Right lobe of liver (tissue), 6 donors: ENCODE results near the gene HPN. TPM values are rescaled to one million over a fixed set of nuclear protein-coding genes. Genes with fewer than 3 reads are reported as not detected.

Experiments used
- ATAC-seq, 4 donors: fragments of 200-7000 bp; cut with Tn5 transposase; one replicate each; pipeline ENCODE4 v1.9.1; 2020; ENCODE audit warnings: mild to moderate bottlenecking in 4 of 4, moderate library complexity in 4 of 4
- DNase-seq, 3 donors: peaks; one replicate each; pipeline ENCODE4 v3.0.0-alpha.2; 2020
- H3K27ac ChIP-seq, 3 donors: fragments of 200-600 bp; one replicate each; pipeline ENCODE4 v1.8.0; 2022
- H3K27me3 ChIP-seq, 2 donors: fragments of 200-600 bp; one replicate each; pipeline ENCODE4 v1.8.0; 2022
- H3K36me3 ChIP-seq, 4 donors: fragments of 200-600 bp; sonication (generic) in 1 of 4; one replicate each; pipeline versions ENCODE4 v1.5.1 to v1.8.0; 2017 to 2022; ENCODE audit warnings: control low read depth in 1 of 4
- H3K4me1 ChIP-seq, 4 donors: fragments of 200-600 bp; sonication (generic) in 1 of 4; one replicate each; pipeline versions ENCODE4 v1.5.1 to v1.8.0; 2017 to 2022; ENCODE audit warnings: control low read depth in 1 of 4
- H3K4me3 ChIP-seq, 3 donors: fragments of 200-600 bp; one replicate each; pipeline ENCODE4 v1.8.0; 2022
- H3K9me3 ChIP-seq, 4 donors: fragments of 200-600 bp; sonication (generic) in 1 of 4; one replicate each; pipeline versions ENCODE4 v1.5.1 to v1.8.0; 2017 to 2022; ENCODE audit warnings: control low read depth in 1 of 4
- POLR2A ChIP-seq: fragments of 450-650 bp; IDR thresholded peaks from one replicate; pipeline ENCODE4 v1.6.1; 2017; ENCODE audit warnings: antibody characterized with exemption, mild to moderate bottlenecking
- WGBS: methylation state at CpG from one replicate; pipeline ENCODE4 v1.1.6; 2018; ENCODE audit warnings: low coverage, low lambda C conversion rate; ENCODE audit not compliant: insufficient coverage; ENCODE audit errors: missing lambda C conversion rate; 5-methylcytosine and 5-hydroxymethylcytosine counted together
- intact Hi-C, 2 donors: fragments of 100-400 bp; cut with DNase I; formaldehyde crosslinking; loops; one replicate each; pipeline versions ENCODE4 v1.11.2 to v1.14.1; 2022
- total RNA-seq, 6 experiments: library from RNA; depleted of rRNA in 2 of 6; stranded (reverse); fragments of >200 nt in 2 of 6; fragmentation: NEBNext Ultra II Directional in 3 of 6; extraction: Animal tissue kit (Norgen Biotek cat#: 25700) in 3 of 6; gene quantifications; one replicate each; pipeline versions ENCODE4 v1.1.0 to v1.2.4, GENCODE V29; 2016 to 2023
- TF ChIP-seq, protein P1 (sequence below), 4 donors: fragments of 200-600 bp in 3 of 4; fragments of 450-650 bp in 1 of 4; IDR thresholded peaks; one replicate each; pipeline versions ENCODE4 v1.5.1 to v1.8.0; 2016 to 2022; ENCODE audit warnings: antibody characterized with exemption in 4 of 4, mild to moderate bottlenecking in 2 of 4
- donor health status: DM: no; HTN: yes; CAD: no.
- donor health status: DM: no; HTN: no; CAD: no.
- donor health status: DM: no; HTN: no; CAD: no.
- donor health status: DM: no; HTN: yes; CAD: no.
- donor health status: DM: no; HTN: yes; CAD: no.

Gene HPN
- total RNA-seq, 6 experiments from 2014 or later: 285 to 486 (median 374) TPM

DNA sequence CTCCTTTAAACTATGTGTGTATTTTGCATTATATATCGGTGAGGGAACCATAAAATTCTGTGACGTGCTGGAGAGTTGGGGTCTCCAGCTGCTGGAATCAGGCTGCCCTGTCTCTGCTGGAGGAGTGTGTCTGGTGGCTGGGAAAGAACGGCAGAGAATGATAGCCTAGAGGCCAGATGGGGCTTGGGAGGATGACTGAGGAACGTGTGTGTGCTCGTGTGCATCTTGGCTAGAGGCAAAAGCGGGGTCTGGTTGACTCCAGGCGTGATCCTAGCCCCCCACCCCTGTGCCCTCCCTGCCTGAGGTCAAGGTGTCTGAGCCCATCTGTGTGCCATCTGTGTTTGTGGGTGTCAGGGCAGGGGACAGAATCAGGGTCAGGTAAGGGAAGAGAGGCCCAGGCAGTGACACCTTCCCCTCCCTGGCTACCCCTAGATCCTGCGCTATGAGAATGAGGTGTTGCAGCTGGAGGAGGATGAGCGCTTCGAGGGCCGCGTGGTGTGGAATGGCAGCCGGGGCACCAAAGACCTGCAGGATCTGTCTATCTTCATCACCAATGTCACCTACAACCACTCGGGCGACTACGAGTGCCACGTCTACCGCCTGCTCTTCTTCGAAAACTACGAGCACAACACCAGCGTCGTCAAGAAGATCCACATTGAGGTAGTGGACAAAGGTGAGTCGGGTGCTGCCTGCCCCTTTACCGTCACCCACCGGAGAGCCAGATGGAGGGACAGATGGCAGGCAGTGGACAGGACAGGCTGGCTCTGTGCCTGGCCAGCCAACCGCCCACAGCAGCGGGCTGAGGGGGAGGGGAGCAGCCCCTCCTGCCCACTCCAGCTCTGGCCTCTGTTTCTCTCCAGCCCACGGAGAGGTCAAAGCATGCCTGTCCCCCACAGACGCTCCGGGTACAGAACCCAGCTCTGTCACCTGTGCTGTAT is 8.2 kb upstream of the HPN start:
- Histone ChIP-seq H3K36me3 (peaks cover 0 to 2% (median 0%) of the 10 kb centered on the region in 4 donors), H3K4me3 (no peak overlapping the region), H3K4me1 (peaks cover 0 to 11% (median 0%) of the 10 kb centered on the region in 4 donors), H3K27ac (no peak overlapping the region), H3K9me3 (no peaks in the 10 kb centered on the region), H3K27me3 (no peaks in the 10 kb centered on the region)
- intact Hi-C loops: no loop called here
- DNase-seq (no peak), ATAC-seq (no peak)
- TF ChIP-seq POLR2A: no peak
- TF ChIP-seq, protein P1, sequence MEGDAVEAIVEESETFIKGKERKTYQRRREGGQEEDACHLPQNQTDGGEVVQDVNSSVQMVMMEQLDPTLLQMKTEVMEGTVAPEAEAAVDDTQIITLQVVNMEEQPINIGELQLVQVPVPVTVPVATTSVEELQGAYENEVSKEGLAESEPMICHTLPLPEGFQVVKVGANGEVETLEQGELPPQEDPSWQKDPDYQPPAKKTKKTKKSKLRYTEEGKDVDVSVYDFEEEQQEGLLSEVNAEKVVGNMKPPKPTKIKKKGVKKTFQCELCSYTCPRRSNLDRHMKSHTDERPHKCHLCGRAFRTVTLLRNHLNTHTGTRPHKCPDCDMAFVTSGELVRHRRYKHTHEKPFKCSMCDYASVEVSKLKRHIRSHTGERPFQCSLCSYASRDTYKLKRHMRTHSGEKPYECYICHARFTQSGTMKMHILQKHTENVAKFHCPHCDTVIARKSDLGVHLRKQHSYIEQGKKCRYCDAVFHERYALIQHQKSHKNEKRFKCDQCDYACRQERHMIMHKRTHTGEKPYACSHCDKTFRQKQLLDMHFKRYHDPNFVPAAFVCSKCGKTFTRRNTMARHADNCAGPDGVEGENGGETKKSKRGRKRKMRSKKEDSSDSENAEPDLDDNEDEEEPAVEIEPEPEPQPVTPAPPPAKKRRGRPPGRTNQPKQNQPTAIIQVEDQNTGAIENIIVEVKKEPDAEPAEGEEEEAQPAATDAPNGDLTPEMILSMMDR (IDR thresholded peaks at IDR 0.05): no peak
- 88% methylated on average over 12 of the region's 30 CpGs for WGBS

DNA sequence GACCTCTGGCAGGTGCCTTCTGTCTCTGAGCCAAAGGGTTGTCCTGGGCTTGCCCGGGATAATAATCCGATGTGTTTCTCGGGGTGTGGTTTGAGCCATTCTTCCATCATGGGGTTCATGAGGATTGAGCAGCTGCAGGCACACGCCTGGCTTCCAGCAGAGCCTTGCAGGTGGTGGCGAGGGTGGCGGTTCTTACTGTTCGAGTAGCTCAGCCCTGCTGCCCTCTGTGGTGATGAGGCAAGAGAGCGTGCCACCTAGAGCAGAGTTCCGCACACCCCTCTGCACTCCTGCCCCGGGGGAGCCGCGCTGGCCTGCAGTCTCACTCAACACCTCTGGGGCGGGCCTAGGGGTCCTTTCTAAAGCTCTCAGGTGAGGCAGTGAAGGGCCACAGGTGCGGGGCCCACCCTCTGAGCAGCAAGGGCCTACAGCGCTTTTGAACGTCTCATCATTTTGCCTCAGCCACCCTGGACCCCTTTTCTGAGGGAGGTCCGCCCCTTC is 7.5 kb upstream of the HPN start:
- Histone ChIP-seq H3K36me3 (peaks cover 0 to 2% (median 0%) of the 10 kb centered on the region in 4 donors), H3K27ac (no peak overlapping the region), H3K9me3 (no peaks in the 10 kb centered on the region), H3K4me3 (no peak overlapping the region), H3K27me3 (no peaks in the 10 kb centered on the region), H3K4me1 (peaks cover 0 to 17% (median 0%) of the 10 kb centered on the region in 4 donors)
- WGBS: no CpG with 5 or more reads among the region's 17 CpGs
- DNase-seq (no peak), ATAC-seq (no peak)
- no peak for TF ChIP-seq POLR2A
- TF ChIP-seq, protein P1 (IDR thresholded peaks at IDR 0.05): no peak
- intact Hi-C loops: no loop called here

- Histone ChIP-seq H3K36me3 (peaks cover 0 to 2% (median 0%) of the 10 kb centered on the region in 4 donors), H3K27ac (no peak overlapping the region), H3K4me3 (no peak overlapping the region), H3K27me3 (no peaks in the 10 kb centered on the region), H3K9me3 (no peaks in the 10 kb centered on the region), H3K4me1 (peaks cover 0 to 25% (median 2%) of the 10 kb centered on the region in 4 donors)
- DNase-seq: no peak
- intact Hi-C loops: no loop called here
- no peak for ATAC-seq
- TF ChIP-seq, protein P1 (IDR thresholded peaks at IDR 0.05): no peak
- TF ChIP-seq POLR2A: no peak
- WGBS: 73% methylated on average over 11 of the region's 17 CpGs
Measured at GRCh38 chr19:35034588-35035382, 6.7 kb upstream of the HPN start.

DNA sequence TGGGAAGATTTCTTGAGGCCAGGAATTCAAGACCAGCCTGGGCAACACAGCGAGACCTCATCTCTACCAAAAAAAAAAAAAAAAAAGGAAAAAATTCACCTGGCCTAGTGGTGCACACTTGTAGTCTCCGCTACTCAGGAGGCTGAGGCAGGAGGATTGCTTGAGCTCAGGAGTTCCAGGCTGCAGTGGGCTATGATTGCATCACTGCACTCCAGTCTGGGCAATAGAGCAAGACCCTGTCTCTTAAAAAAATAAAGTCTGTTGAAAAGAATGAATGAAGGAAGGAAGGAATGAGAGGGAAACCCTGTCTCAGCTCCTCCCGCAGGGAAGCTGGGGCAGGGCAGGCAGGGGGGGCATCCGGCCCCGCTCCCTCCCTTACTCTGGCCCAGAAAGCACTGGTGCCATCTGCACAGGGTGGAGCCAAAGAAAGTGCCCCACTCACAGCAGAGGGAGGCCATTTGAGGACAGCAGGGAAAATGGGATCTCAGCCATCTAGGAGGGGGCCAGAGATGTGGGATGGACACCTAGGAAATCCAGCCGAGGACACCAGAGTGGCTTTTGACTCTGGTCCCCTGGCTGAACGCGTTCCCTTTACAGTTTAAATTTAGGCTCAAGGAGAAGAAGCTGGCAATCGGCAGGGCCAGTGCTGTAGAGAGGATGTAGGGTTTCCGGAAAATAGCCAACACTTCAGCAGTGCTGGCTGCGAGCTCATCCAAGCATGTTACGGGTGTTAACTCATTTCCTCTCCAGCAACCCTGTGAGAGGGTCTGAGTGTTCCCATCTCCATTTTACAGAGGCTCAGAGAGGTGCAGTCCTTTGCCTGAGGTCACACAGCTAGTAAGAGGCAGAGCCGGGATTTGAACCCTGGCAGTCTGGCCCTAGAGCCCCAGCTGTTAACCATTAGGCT is 3.6 kb upstream of the HPN start:
- no peak for DNase-seq
- peaks cover 0 to 2% (median 0%) of the 10 kb centered on the region in 4 donors for H3K36me3 ChIP-seq
- intact Hi-C loops: no loop called here
- no peak for ATAC-seq
- H3K4me3 ChIP-seq: no peak overlapping the region
- no peaks in the 10 kb centered on the region for H3K27me3 ChIP-seq
- H3K4me1 ChIP-seq: peaks cover 0 to 34% (median 10%) of the 10 kb centered on the region in 4 donors
- WGBS: 61% methylated on average over 5 of the region's 13 CpGs
- TF ChIP-seq, protein P1 (IDR thresholded peaks at IDR 0.05): no peak
- no peak for TF ChIP-seq POLR2A
- peak overlapping the region in 1 of 3 donors; percentile 13 for H3K27ac ChIP-seq
- no peaks in the 10 kb centered on the region for H3K9me3 ChIP-seq
